ENCODE results near the gene SLC2A9. TPM values are rescaled to one million over a fixed set of nuclear protein-coding genes. Genes with fewer than 3 reads are reported as not detected.

Gene SLC2A9
- total and polyA plus RNA-seq, 2 of the 8 experiments (the other 6 are each of a cell fraction or from before 2014, with no cell fraction given), result 0.20 to 0.26 TPM

DNA sequence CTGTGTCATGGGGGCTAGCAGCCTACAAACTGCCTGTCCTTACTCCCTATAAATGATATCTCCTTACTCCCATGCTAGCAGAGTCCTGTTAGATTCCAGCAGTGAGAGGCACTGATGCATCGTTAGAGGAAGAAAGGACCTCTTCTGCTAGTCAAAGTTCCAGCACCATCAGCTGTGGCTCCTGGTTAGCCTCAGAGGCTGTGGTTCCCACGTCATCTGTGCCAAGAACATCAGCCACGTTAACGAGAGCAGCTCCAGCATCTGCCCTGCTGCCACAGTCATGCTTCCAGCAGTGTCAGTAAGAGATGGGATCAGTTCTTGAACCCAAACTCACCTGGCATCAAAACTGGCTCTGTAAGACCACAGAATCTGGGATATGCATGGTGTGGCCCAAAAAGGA lies 88.5 kb downstream of the SLC2A9 start (continued):
- TF ChIP-seq, protein P1, sequence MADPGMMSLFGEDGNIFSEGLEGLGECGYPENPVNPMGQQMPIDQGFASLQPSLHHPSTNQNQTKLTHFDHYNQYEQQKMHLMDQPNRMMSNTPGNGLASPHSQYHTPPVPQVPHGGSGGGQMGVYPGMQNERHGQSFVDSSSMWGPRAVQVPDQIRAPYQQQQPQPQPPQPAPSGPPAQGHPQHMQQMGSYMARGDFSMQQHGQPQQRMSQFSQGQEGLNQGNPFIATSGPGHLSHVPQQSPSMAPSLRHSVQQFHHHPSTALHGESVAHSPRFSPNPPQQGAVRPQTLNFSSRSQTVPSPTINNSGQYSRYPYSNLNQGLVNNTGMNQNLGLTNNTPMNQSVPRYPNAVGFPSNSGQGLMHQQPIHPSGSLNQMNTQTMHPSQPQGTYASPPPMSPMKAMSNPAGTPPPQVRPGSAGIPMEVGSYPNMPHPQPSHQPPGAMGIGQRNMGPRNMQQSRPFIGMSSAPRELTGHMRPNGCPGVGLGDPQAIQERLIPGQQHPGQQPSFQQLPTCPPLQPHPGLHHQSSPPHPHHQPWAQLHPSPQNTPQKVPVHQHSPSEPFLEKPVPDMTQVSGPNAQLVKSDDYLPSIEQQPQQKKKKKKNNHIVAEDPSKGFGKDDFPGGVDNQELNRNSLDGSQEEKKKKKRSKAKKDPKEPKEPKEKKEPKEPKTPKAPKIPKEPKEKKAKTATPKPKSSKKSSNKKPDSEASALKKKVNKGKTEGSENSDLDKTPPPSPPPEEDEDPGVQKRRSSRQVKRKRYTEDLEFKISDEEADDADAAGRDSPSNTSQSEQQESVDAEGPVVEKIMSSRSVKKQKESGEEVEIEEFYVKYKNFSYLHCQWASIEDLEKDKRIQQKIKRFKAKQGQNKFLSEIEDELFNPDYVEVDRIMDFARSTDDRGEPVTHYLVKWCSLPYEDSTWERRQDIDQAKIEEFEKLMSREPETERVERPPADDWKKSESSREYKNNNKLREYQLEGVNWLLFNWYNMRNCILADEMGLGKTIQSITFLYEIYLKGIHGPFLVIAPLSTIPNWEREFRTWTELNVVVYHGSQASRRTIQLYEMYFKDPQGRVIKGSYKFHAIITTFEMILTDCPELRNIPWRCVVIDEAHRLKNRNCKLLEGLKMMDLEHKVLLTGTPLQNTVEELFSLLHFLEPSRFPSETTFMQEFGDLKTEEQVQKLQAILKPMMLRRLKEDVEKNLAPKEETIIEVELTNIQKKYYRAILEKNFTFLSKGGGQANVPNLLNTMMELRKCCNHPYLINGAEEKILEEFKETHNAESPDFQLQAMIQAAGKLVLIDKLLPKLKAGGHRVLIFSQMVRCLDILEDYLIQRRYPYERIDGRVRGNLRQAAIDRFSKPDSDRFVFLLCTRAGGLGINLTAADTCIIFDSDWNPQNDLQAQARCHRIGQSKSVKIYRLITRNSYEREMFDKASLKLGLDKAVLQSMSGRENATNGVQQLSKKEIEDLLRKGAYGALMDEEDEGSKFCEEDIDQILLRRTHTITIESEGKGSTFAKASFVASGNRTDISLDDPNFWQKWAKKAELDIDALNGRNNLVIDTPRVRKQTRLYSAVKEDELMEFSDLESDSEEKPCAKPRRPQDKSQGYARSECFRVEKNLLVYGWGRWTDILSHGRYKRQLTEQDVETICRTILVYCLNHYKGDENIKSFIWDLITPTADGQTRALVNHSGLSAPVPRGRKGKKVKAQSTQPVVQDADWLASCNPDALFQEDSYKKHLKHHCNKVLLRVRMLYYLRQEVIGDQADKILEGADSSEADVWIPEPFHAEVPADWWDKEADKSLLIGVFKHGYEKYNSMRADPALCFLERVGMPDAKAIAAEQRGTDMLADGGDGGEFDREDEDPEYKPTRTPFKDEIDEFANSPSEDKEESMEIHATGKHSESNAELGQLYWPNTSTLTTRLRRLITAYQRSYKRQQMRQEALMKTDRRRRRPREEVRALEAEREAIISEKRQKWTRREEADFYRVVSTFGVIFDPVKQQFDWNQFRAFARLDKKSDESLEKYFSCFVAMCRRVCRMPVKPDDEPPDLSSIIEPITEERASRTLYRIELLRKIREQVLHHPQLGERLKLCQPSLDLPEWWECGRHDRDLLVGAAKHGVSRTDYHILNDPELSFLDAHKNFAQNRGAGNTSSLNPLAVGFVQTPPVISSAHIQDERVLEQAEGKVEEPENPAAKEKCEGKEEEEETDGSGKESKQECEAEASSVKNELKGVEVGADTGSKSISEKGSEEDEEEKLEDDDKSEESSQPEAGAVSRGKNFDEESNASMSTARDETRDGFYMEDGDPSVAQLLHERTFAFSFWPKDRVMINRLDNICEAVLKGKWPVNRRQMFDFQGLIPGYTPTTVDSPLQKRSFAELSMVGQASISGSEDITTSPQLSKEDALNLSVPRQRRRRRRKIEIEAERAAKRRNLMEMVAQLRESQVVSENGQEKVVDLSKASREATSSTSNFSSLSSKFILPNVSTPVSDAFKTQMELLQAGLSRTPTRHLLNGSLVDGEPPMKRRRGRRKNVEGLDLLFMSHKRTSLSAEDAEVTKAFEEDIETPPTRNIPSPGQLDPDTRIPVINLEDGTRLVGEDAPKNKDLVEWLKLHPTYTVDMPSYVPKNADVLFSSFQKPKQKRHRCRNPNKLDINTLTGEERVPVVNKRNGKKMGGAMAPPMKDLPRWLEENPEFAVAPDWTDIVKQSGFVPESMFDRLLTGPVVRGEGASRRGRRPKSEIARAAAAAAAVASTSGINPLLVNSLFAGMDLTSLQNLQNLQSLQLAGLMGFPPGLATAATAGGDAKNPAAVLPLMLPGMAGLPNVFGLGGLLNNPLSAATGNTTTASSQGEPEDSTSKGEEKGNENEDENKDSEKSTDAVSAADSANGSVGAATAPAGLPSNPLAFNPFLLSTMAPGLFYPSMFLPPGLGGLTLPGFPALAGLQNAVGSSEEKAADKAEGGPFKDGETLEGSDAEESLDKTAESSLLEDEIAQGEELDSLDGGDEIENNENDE (IDR thresholded peaks at IDR 0.05; ENCODE audit: insufficient replicate concordance, low read length), result no peak
- no peak for TF ChIP-seq SAP30 (IDR thresholded peaks at IDR 0.05; ENCODE audit: insufficient read depth, insufficient replicate concordance, low read length)
